Mesendoderm (in vitro differentiated cells): Measurements from ENCODE around the gene GSN.

ENCODE experiments used
- DNase-seq: peaks from one replicate; pipeline ENCODE4 v3.0.0; 2013
- H2AK5ac ChIP-seq: 2 replicates; pipeline ENCODE4 v1.6.1; 2013; ENCODE audit warnings: low read length, inconsistent platforms
- H2BK120ac ChIP-seq: 2 replicates; pipeline ENCODE4 v1.6.1; 2013; ENCODE audit warnings: low read depth, mild to moderate bottlenecking, low read length, moderate library complexity, mixed read lengths
- H2BK15ac ChIP-seq: replicated peaks from 2 replicates; pipeline ENCODE4 v1.6.1; 2013; ENCODE audit warnings: low read depth, mild to moderate bottlenecking, moderate library complexity
- H2BK5ac ChIP-seq: 2 replicates; pipeline ENCODE4 v1.6.1; 2013; ENCODE audit warnings: low read length, inconsistent platforms
- H3K18ac ChIP-seq: 2 replicates; pipeline ENCODE4 v1.6.1; 2013; ENCODE audit warnings: mild to moderate bottlenecking, low read length, mixed read lengths
- H3K23ac ChIP-seq: one replicate; pipeline ENCODE4 v1.6.1; 2013; ENCODE audit warnings: low read length
- H3K27ac ChIP-seq: 2 replicates; pipeline ENCODE4 v1.5.1; 2013; ENCODE audit warnings: low read depth, mild to moderate bottlenecking, inconsistent platforms, low read length, moderate library complexity
- H3K27me3 ChIP-seq: 2 replicates; pipeline ENCODE4 v1.6.1; 2013; ENCODE audit warnings: low read length, control low read depth, mild to moderate bottlenecking, inconsistent platforms; ENCODE audit not compliant: insufficient read depth, poor library complexity
- H3K36me3 ChIP-seq: 2 replicates; pipeline ENCODE4 v1.6.1; 2013; ENCODE audit warnings: low read length, inconsistent platforms; ENCODE audit not compliant: control insufficient read depth, insufficient read depth
- H3K4ac ChIP-seq: one replicate; pipeline ENCODE4 v1.6.1; 2013; ENCODE audit warnings: low read depth, mild to moderate bottlenecking, low read length, moderate library complexity
- H3K4me1 ChIP-seq: 2 replicates; pipeline ENCODE4 v1.6.1; 2013; ENCODE audit warnings: low read depth, low read length, inconsistent platforms; ENCODE audit not compliant: control insufficient read depth
- H3K4me2 ChIP-seq: 2 replicates; pipeline ENCODE4 v1.6.1; 2013; ENCODE audit warnings: low read length
- H3K4me3 ChIP-seq: 2 replicates; pipeline ENCODE4 v1.5.1; 2013; ENCODE audit warnings: mild to moderate bottlenecking, low read length
- H3K56ac ChIP-seq: one replicate; pipeline ENCODE4 v1.6.1; 2013; ENCODE audit warnings: low read length
- H3K79me1 ChIP-seq: 2 replicates; pipeline ENCODE4 v1.6.1; 2013; ENCODE audit warnings: low read length, inconsistent platforms
- H3K79me2 ChIP-seq: 2 replicates; pipeline ENCODE4 v1.6.1; 2013; ENCODE audit warnings: mild to moderate bottlenecking, low read length; ENCODE audit not compliant: control insufficient read depth, insufficient read depth
- H3K9ac ChIP-seq: 2 replicates; pipeline ENCODE4 v1.6.1; 2013; ENCODE audit warnings: low read length, inconsistent platforms
- H4K5ac ChIP-seq: one replicate; pipeline ENCODE4 v1.6.1; 2013; ENCODE audit warnings: low read length
- H4K8ac ChIP-seq: one replicate; pipeline ENCODE4 v1.6.1; 2013; ENCODE audit warnings: low read depth, mild to moderate bottlenecking, control low read depth, low read length, moderate library complexity
- WGBS: extraction: QIAGEN DNeasy Blood & Tissue Kit; methylation state at CpG from one replicate; pipeline ENCODE4 v1.1.7; 2013; ENCODE audit warnings: low lambda C conversion rate, missing lambda C conversion rate; ENCODE audit not compliant: insufficient coverage; ENCODE audit errors: extremely low coverage; 5-methylcytosine and 5-hydroxymethylcytosine counted together

GSN gene

DNA sequence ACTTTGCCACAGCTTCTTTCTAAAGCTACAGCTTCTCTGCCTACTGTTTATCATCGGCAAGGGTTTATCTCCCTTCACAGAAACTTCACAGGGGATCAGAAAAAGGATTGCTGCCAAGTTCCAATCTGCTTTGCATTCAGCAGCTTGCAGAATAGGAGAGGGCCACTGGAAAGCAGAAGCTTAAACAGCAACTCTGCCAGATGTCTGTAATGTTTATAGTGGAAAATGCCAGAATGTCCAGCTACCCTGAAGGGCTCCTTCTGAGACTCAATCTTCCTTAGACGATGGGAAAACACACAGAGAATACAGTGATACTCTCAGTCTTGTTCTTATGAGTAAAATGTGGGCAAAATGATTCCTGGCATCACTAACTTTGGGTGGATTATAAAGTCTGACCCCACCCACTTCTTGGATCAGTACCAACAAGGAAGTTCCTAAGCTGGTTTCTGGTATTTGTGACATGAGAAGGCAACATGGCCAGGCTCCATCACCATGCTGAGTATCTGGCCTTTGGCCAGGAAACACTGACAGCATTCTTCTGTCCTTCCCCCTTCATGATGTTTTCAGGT is 83.1 kb downstream of the GSN start:
- Histone ChIP-seq H3K9ac (no peak overlapping the region), H3K27me3 (no peaks in the 10 kb centered on the region), H3K4me1 (no peaks in the 10 kb centered on the region), H4K5ac (no peak overlapping the region), H3K79me1 (no peaks in the 10 kb centered on the region), H3K56ac (no peak overlapping the region), H2BK5ac (no peak overlapping the region), H3K27ac (no peak overlapping the region), H4K8ac (no peak overlapping the region), H3K36me3 (no peaks in the 10 kb centered on the region), H2BK120ac (no peak overlapping the region), H3K4ac (no peak overlapping the region), H2BK15ac (no peak overlapping the region), H3K79me2 (no peaks in the 10 kb centered on the region), H3K23ac (no peak overlapping the region), H3K4me3 (no peak overlapping the region), H2AK5ac (no peak overlapping the region), H3K4me2 (no peak overlapping the region), H3K18ac (no peak overlapping the region)
- WGBS, result no CpG with 5 or more reads among the region's 2 CpGs
- no peak for DNase-seq

- Histone ChIP-seq H4K5ac (no peak overlapping the region), H3K9ac (no peak overlapping the region), H2AK5ac (no peak overlapping the region), H3K27ac (no peak overlapping the region), H3K79me1 (no peaks in the 10 kb centered on the region), H3K4me3 (no peak overlapping the region), H2BK15ac (no peak overlapping the region), H3K56ac (no peak overlapping the region), H4K8ac (no peak overlapping the region), H2BK120ac (no peak overlapping the region), H3K23ac (no peak overlapping the region), H3K36me3 (no peaks in the 10 kb centered on the region), H2BK5ac (no peak overlapping the region), H3K79me2 (no peaks in the 10 kb centered on the region), H3K27me3 (no peaks in the 10 kb centered on the region), H3K4me1 (no peaks in the 10 kb centered on the region), H3K18ac (peak overlapping the region; percentile 84), H3K4ac (no peak overlapping the region), H3K4me2 (no peak overlapping the region)
- DNase-seq, result peak; percentile 50
- no CpG with 5 or more reads among the region's 9 CpGs for WGBS
Observed at GRCh38 chr9:121353241-121354061, 85.5 kb downstream of the GSN start.

DNA sequence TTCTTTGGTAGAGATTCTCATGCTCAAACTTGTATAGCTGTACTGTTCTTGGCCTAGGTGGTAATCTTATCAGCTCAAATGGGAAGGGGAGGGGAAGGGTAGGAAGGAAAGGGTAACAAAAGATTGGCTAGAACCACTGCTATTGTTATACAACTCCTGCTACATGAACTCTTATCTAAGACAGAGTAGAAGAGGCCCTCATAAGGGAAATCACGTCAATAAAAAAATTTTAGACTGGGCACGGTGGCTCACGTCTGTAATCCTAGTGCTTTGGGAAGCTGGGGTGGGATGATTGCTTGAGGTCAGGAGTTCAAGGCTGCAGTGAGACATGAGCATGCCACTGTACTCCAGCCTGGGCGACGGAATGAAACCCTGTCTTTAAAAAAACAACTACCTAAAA is 86.2 kb downstream of the GSN start:
- H3K4me1 ChIP-seq, result no peaks in the 10 kb centered on the region
- no peak overlapping the region for H4K5ac ChIP-seq
- no peak overlapping the region for H2BK15ac ChIP-seq
- H3K27me3 ChIP-seq, result no peaks in the 10 kb centered on the region
- H3K18ac ChIP-seq, result no peak overlapping the region
- H3K4ac ChIP-seq, result no peak overlapping the region
- H2AK5ac ChIP-seq, result no peak overlapping the region
- H3K36me3 ChIP-seq, result no peaks in the 10 kb centered on the region
- no peak overlapping the region for H3K23ac ChIP-seq
- H3K79me2 ChIP-seq, result no peaks in the 10 kb centered on the region
- no peak overlapping the region for H3K27ac ChIP-seq
- H2BK120ac ChIP-seq, result no peak overlapping the region
- no peak overlapping the region for H3K56ac ChIP-seq
- H3K9ac ChIP-seq, result no peak overlapping the region
- no peak overlapping the region for H3K4me2 ChIP-seq
- no peak overlapping the region for H3K4me3 ChIP-seq
- H2BK5ac ChIP-seq, result no peak overlapping the region
- WGBS, result no CpG with 5 or more reads among the region's 5 CpGs
- no peak for DNase-seq
- no peaks in the 10 kb centered on the region for H3K79me1 ChIP-seq
- no peak overlapping the region for H4K8ac ChIP-seq

DNA sequence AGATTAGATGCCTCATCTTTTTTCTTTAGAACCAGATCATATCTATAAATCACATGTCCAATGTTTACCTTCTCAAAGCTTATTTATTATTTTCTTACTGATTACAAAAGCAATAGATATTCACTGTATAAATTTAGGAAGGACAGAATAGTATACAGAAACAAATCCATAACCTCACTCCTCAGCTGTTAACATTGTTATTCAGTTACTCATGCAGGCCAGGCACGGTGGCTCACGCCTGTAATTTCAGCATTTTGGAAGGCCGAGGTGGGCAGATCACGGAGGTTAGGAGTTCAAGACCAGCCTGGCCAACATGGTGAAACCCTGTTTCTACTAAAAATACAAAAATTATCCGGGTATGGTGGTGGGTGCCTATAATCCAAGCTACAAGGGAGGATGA is 86.8 kb downstream of the GSN start:
- no peak overlapping the region for H3K27ac ChIP-seq
- no peak overlapping the region for H3K4me2 ChIP-seq
- no peak overlapping the region for H2AK5ac ChIP-seq
- H3K79me2 ChIP-seq, result no peaks in the 10 kb centered on the region
- no peak overlapping the region for H3K4ac ChIP-seq
- H2BK120ac ChIP-seq, result no peak overlapping the region
- no peaks in the 10 kb centered on the region for H3K4me1 ChIP-seq
- no peak for DNase-seq
- no peak overlapping the region for H3K9ac ChIP-seq
- no peak overlapping the region for H2BK15ac ChIP-seq
- no peak overlapping the region for H2BK5ac ChIP-seq
- H3K56ac ChIP-seq, result no peak overlapping the region
- no peak overlapping the region for H3K18ac ChIP-seq
- no CpG with 5 or more reads among the region's 5 CpGs for WGBS
- no peak overlapping the region for H4K8ac ChIP-seq
- H3K27me3 ChIP-seq, result no peaks in the 10 kb centered on the region
- no peak overlapping the region for H4K5ac ChIP-seq
- no peaks in the 10 kb centered on the region for H3K36me3 ChIP-seq
- H3K23ac ChIP-seq, result no peak overlapping the region
- no peaks in the 10 kb centered on the region for H3K79me1 ChIP-seq
- no peak overlapping the region for H3K4me3 ChIP-seq

DNA sequence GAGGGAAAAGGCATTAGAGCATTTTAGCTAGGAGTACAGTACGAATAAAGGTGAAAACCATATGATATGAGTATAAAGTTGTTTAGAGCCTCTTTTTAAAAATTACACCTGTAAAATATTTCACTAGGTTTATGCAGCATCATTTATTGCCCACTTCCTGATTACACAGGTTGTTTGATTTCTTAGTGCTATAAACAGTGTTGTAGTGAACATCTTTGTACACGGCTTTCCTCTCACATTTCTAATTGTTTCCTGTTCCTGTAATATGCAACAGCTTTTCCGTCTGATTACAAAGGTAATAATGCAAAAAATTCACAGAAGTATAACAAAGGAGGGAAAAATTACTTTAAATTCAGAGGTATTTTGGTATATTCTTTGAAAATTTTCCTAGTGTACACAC is 89.0 kb downstream of the GSN start:
- Histone ChIP-seq H3K4me1 (no peaks in the 10 kb centered on the region), H3K27ac (no peak overlapping the region), H3K18ac (no peak overlapping the region), H2BK5ac (no peak overlapping the region), H3K23ac (no peak overlapping the region), H3K36me3 (no peaks in the 10 kb centered on the region), H2BK15ac (no peak overlapping the region), H3K4me3 (no peak overlapping the region), H3K4me2 (no peak overlapping the region), H2AK5ac (no peak overlapping the region), H3K27me3 (no peaks in the 10 kb centered on the region), H2BK120ac (no peak overlapping the region), H4K8ac (no peak overlapping the region), H3K79me1 (no peaks in the 10 kb centered on the region), H3K4ac (no peak overlapping the region), H4K5ac (no peak overlapping the region), H3K56ac (no peak overlapping the region), H3K9ac (no peak overlapping the region), H3K79me2 (no peaks in the 10 kb centered on the region)
- WGBS, result no CpG with 5 or more reads among the region's 3 CpGs
- DNase-seq, result no peak
